Mucosa of descending colon (tissue), 3 donors: ENCODE measurements around the gene SLC14A1. TPM values are rescaled to one million over a fixed set of nuclear protein-coding genes. Genes with fewer than 3 reads are reported as not detected.
"Not testable (repeated sequence)": the region's sequence is repeated elsewhere in the genome, so short reads cannot be mapped to it uniquely, and the experiment has no call there.

Experiments
- ATAC-seq: fragments of 200-7000 bp; cut with Tn5 transposase; one replicate; pipeline ENCODE4 v1.9.1; 2020; ENCODE audit warnings: mild to moderate bottlenecking, moderate library complexity
- DNase-seq, 3 donors: peaks; one replicate each; pipeline ENCODE4 v3.0.0-alpha.2; 2020
- H3K36me3 ChIP-seq: fragments of 200-600 bp; one replicate; pipeline ENCODE4 v1.8.0; 2021; ENCODE audit warnings: low read depth, mild to moderate bottlenecking
- H3K4me1 ChIP-seq: fragments of 200-600 bp; one replicate; pipeline ENCODE4 v1.8.0; 2021; ENCODE audit warnings: low read depth, mild to moderate bottlenecking
- H3K4me3 ChIP-seq: fragments of 200-600 bp; one replicate; pipeline ENCODE4 v1.8.0; 2021; ENCODE audit warnings: mild to moderate bottlenecking
- H3K9me3 ChIP-seq: fragments of 200-600 bp; one replicate; pipeline ENCODE4 v1.8.0; 2021; ENCODE audit warnings: mild to moderate bottlenecking
- CTCF ChIP-seq: fragments of 200-600 bp; IDR thresholded peaks from one replicate; pipeline ENCODE4 v1.8.0; 2022; ENCODE audit warnings: antibody characterized with exemption, mild to moderate bottlenecking
- intact Hi-C, 2 donors: fragments of 100-400 bp; cut with DNase I in 1 of 2; cut with micrococcal nuclease in 1 of 2; formaldehyde crosslinking; loops; one replicate each; pipeline versions ENCODE4 v1.11.0 to v1.11.1; 2022; cut with DNase I, micrococcal nuclease
- total RNA-seq, 3 donors: library from RNA; stranded (reverse); fragmentation: NEBNext Ultra II Directional in 2 of 3; extraction: Animal tissue kit (Norgen Biotek cat#: 25700) in 2 of 3; gene quantifications; one replicate each; pipeline versions ENCODE4 v1.2.1 to v1.2.4, GENCODE V29; 2021 to 2023
- donor health status: DM: no; HTN: no; CAD: no; lungs with moderate emphysema.
- donor health status: DM: no; HTN: no; CAD: no.
- donor health status: DM: no; HTN: yes; CAD: no.

Gene SLC14A1
- total RNA-seq, 3 donors from 2014 or later: 0.46 to 1.1 (median 1.1) TPM

- H3K36me3 ChIP-seq: no peaks in the 10 kb centered on the region
- H3K4me3 ChIP-seq: no peak overlapping the region
- ATAC-seq (no peak), DNase-seq (no peak)
- H3K9me3 ChIP-seq: no peaks in the 10 kb centered on the region
- intact Hi-C loops: no loop called here
- TF ChIP-seq CTCF: no peak
- no peaks in the 10 kb centered on the region for H3K4me1 ChIP-seq
Observed at GRCh38 chr18:45757005-45757404, 33.0 kb downstream of the SLC14A1 start.

- H3K9me3 ChIP-seq, ATAC-seq, DNase-seq, intact Hi-C loops, H3K36me3 ChIP-seq, H3K4me3 ChIP-seq, H3K4me1 ChIP-seq: not testable (repeated sequence)
Observed at GRCh38 chr18:45757644-45758043, 33.7 kb downstream of the SLC14A1 start.

GRCh38 chr18:45760462-45761036 lies 36.6 kb downstream of the SLC14A1 start:
- no peak for DNase-seq
- no peak for ATAC-seq
- H3K9me3 ChIP-seq: no peaks in the 10 kb centered on the region
- H3K4me1 ChIP-seq: no peaks in the 10 kb centered on the region
- H3K4me3 ChIP-seq: no peak overlapping the region
- TF ChIP-seq CTCF: no peak
- intact Hi-C loops: no loop called here
- H3K36me3 ChIP-seq: no peaks in the 10 kb centered on the region

- Histone ChIP-seq H3K9me3 (no peaks in the 10 kb centered on the region), H3K4me1 (no peaks in the 10 kb centered on the region), H3K36me3 (no peaks in the 10 kb centered on the region), H3K4me3 (no peak overlapping the region)
- DNase-seq (no peak), ATAC-seq (no peak)
- intact Hi-C loops: no loop called here
- TF ChIP-seq CTCF: no peak
Observed at GRCh38 chr18:45761512-45762114, 37.6 kb downstream of the SLC14A1 start.

- ATAC-seq: peak; percentile 59
- Histone ChIP-seq H3K36me3 (no peaks in the 10 kb centered on the region), H3K4me3 (no peak overlapping the region), H3K9me3 (no peaks in the 10 kb centered on the region), H3K4me1 (no peaks in the 10 kb centered on the region)
- DNase-seq: peak in 1 of 3 donors; percentile 6
- intact Hi-C loops: no loop called here
- no peak for TF ChIP-seq CTCF
Observed at GRCh38 chr18:45764000-45764686, 40.2 kb downstream of the SLC14A1 start.

DNA sequence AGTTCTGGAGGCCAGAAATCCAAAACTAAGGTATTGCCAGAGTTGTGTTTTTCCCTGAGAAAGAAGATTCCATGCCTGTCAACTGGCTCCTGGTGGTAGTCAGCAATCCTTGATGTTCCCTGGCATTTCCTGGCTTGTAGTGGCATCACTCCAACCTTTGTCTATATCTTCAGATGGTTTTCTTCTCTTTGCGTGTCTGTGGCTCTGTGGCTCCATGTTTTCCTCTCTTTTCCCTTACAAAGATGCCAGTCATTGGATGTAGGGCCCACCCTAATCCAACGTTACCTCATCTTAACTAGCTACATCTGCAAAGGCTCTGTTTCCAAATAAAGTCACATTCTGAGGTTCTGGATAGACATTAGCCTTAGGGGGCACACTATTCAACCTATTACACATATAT lies 41.8 kb downstream of the SLC14A1 start:
- no peak for ATAC-seq
- H3K4me3 ChIP-seq: no peak overlapping the region
- no peak for DNase-seq
- no peaks in the 10 kb centered on the region for H3K4me1 ChIP-seq
- intact Hi-C loops: no loop called here
- H3K9me3 ChIP-seq: no peaks in the 10 kb centered on the region
- H3K36me3 ChIP-seq: no peaks in the 10 kb centered on the region
- no peak for TF ChIP-seq CTCF
